HCT116 (cell line): ENCODE results near the gene NAT9. TPM values are rescaled to one million over a fixed set of nuclear protein-coding genes. Genes with fewer than 3 reads are reported as not detected.

ENCODE experiments used
- ATAC-seq: fragments of 200-7000 bp; cut with Tn5 transposase; 2 replicates; pipeline ENCODE4 v1.9.1; 2020; ENCODE audit warnings: mild to moderate bottlenecking, moderate library complexity
- BruUV-seq: library from RNA; stranded (reverse); fragments of 400-500 nt; replicated peaks from 2 replicates; lab custom pipeline; 2021; lab: Mats Ljungman, UMichigan
- CTCF ChIA-PET: fragments of 300-600 bp; sonication (Branson Sonifier 250); formaldehyde crosslinking; loops from one replicate; lab custom pipeline; 2021; ENCODE audit warnings: antibody characterized with exemption; lab: Charles Lee
- POLR2A ChIA-PET: fragments of 300-600, 350-600 bp; sonication (Branson Sonifier 250); formaldehyde crosslinking; loops from one replicate; lab custom pipeline; 2021; ENCODE audit warnings: antibody characterized with exemption; lab: Charles Lee
- RAD21 ChIA-PET, 2 experiments: fragments of 300-600 bp; sonication (Branson Sonifier 250); formaldehyde crosslinking; loops; one replicate each; lab custom pipeline; 2023; ENCODE audit warnings: low total read pairs in 2 of 2; ENCODE audit not compliant: uncharacterized antibody in 2 of 2, unreplicated experiment in 2 of 2, low non-redundant PET in 1 of 2; lab: Charles Lee
- DNase-seq: peaks from one replicate; pipeline ENCODE4 v3.0.0-alpha.2; 2010; ENCODE audit warnings: low read depth, low spot score
- H2AFZ ChIP-seq: fragments of 200-600 bp; shearing (Covaris generic), sonication (generic); 2 replicates; pipeline ENCODE4 v1.6.1; 2017; ENCODE audit warnings: low read depth, mixed run types, mixed read lengths, antibody characterized with exemption, low read length; ENCODE audit not compliant: poor library complexity, severe bottlenecking
- H3K27ac ChIP-seq: 2 replicates; pipeline ENCODE4 v1.5.1; 2012; ENCODE audit warnings: low read depth, low read length
- H3K27me3 ChIP-seq: fragments of 200-600 bp; sonication (generic); 2 replicates; pipeline ENCODE4 v1.6.1; 2016; ENCODE audit warnings: mixed run types, low read length, mixed read lengths; ENCODE audit not compliant: insufficient read depth
- H3K36me3 ChIP-seq, 2 experiments: fragments of 200-500 bp in 1 of 2; fragments of 200-600 bp in 1 of 2; sonication (Bioruptor generic) in 1 of 2; sonication (generic) in 1 of 2; 2 replicates each; pipeline versions ENCODE4 v1.5.1 to v1.6.1; 2014 to 2016; ENCODE audit warnings: low read length in 2 of 2, inconsistent platforms in 1 of 2, mixed read lengths in 1 of 2, mixed run types in 1 of 2; ENCODE audit not compliant: insufficient read depth in 2 of 2, control insufficient read depth in 1 of 2
- H3K4me1 ChIP-seq, 2 experiments: fragments of 200-600 bp in 1 of 2; sonication (generic) in 1 of 2; 2 replicates each; pipeline versions ENCODE4 v1.5.1 to v1.6.1; 2012 to 2017; ENCODE audit warnings: low read length in 2 of 2, inconsistent platforms in 1 of 2, mild to moderate bottlenecking in 1 of 2, mixed read lengths in 1 of 2, mixed run types in 1 of 2, moderate library complexity in 1 of 2; ENCODE audit not compliant: insufficient read depth in 2 of 2, control insufficient read depth in 1 of 2
- H3K4me2 ChIP-seq: fragments of 200-600 bp; sonication (generic); 2 replicates; pipeline ENCODE4 v1.6.1; 2017; ENCODE audit warnings: mixed run types, low read length, mixed read lengths
- H3K4me3 ChIP-seq, 2 experiments: fragments of 200-600 bp in 1 of 2; sonication (generic) in 1 of 2; replicated peaks in 1 of 2; 2 replicates each; pipeline ENCODE4 v1.5.1; 2011 to 2016; ENCODE audit warnings: low read length in 2 of 2, control low read depth in 1 of 2, low read depth in 1 of 2, mild to moderate bottlenecking in 1 of 2, mixed read lengths in 1 of 2, mixed run types in 1 of 2
- H3K79me2 ChIP-seq: fragments of 200-600 bp; sonication (generic); 2 replicates; pipeline ENCODE4 v1.6.1; 2017; ENCODE audit warnings: mild to moderate bottlenecking, mixed run types, low read length, moderate library complexity, mixed read lengths; ENCODE audit not compliant: insufficient read depth
- H3K9ac ChIP-seq: fragments of 200-600 bp; sonication (generic); 2 replicates; pipeline ENCODE4 v1.6.1; 2016; ENCODE audit warnings: low read length, mixed read lengths
- H3K9me2 ChIP-seq: fragments of 200-600 bp; sonication (generic), shearing (Covaris generic); 2 replicates; pipeline ENCODE4 v1.6.1; 2017; ENCODE audit warnings: mixed run types, mild to moderate bottlenecking, moderate library complexity; ENCODE audit not compliant: insufficient read depth
- H3K9me3 ChIP-seq, 2 experiments: fragments of 200-500 bp in 1 of 2; fragments of 200-600 bp in 1 of 2; sonication (Bioruptor generic) in 1 of 2; sonication (generic) in 1 of 2; 2 replicates each; pipeline ENCODE4 v1.6.1; 2014 to 2017; ENCODE audit warnings: low read length in 2 of 2, mixed read lengths in 2 of 2, inconsistent platforms in 1 of 2, low read depth in 1 of 2, mild to moderate bottlenecking in 1 of 2, mixed run types in 1 of 2, moderate library complexity in 1 of 2; ENCODE audit not compliant: control insufficient read depth in 1 of 2, insufficient read depth in 1 of 2
- H4K20me1 ChIP-seq: fragments of 200-600 bp; sonication (generic), shearing (Covaris generic); 2 replicates; pipeline ENCODE4 v1.6.1; 2017; ENCODE audit warnings: mixed run types, mild to moderate bottlenecking, moderate library complexity; ENCODE audit not compliant: insufficient read depth
- ATF3 ChIP-seq: IDR thresholded peaks from 2 replicates; pipeline ENCODE4 v1.6.1; 2012
- CTCF ChIP-seq, 3 experiments: fragments of 200-600 bp in 1 of 3; sonication (generic) in 1 of 3; IDR thresholded peaks in 2 of 3; conservative IDR thresholded peaks in 1 of 3; 2 replicates each; pipeline ENCODE4 v1.5.1; 2012 to 2017; ENCODE audit warnings: low read depth in 2 of 3, low read length in 2 of 3, antibody characterized with exemption in 1 of 3, borderline replicate concordance in 1 of 3, control low read depth in 1 of 3, mild to moderate bottlenecking in 1 of 3, mixed read lengths in 1 of 3, mixed run types in 1 of 3, moderate library complexity in 1 of 3; ENCODE audit not compliant: insufficient read depth in 1 of 3
- EGR1 ChIP-seq: IDR thresholded peaks from 2 replicates; pipeline ENCODE4 v1.6.1; 2012; ENCODE audit warnings: low read depth
- EZH2phosphoT487 ChIP-seq: fragments of 200-600 bp; IDR thresholded peaks from 2 replicates; pipeline ENCODE4 v1.6.1; 2018; ENCODE audit warnings: antibody characterized with exemption, borderline replicate concordance
- POLR2A ChIP-seq: IDR thresholded peaks from 2 replicates; pipeline ENCODE4 v1.7.0; 2011; ENCODE audit warnings: borderline replicate concordance; ENCODE audit not compliant: insufficient read depth, insufficient read length; ENCODE audit errors: extremely low read depth
- POLR2AphosphoS5 ChIP-seq: IDR thresholded peaks from 2 replicates; pipeline ENCODE4 v1.6.1; 2011; ENCODE audit warnings: mild to moderate bottlenecking, low read depth, low read length, moderate library complexity
- RAD21 ChIP-seq: IDR thresholded peaks from 2 replicates; pipeline ENCODE4 v1.6.1; 2012; ENCODE audit warnings: low read depth, mild to moderate bottlenecking
- SP1 ChIP-seq: IDR thresholded peaks from 2 replicates; pipeline ENCODE4 v1.6.1; 2012; ENCODE audit warnings: low read depth
- ZFX ChIP-seq: fragments of 450-650 bp; IDR thresholded peaks from 2 replicates; pipeline ENCODE4 v1.6.1; 2017
- intact Hi-C: fragments of 100-400 bp; cut with micrococcal nuclease; formaldehyde crosslinking; loops from 2 replicates; pipeline ENCODE4 v1.10.0; 2022
- total RNA-seq: library from RNA; stranded (reverse); gene quantifications from one replicate; pipeline ENCODE4 v1.2.1, GENCODE V29; 2021; ENCODE audit not compliant: unreplicated experiment

Gene NAT9
- total RNA-seq, 1 experiment from 2014 or later = 88.7 TPM

- no peaks in the 10 kb centered on the region for H3K9me2 ChIP-seq
- ChIA-PET CTCF (interaction anchor here (0.6 to 5.0 kb wide), 29 partner anchors 9 to 357 kb away, joined by 3 to 253 read pairs (median 6); partner anchors contain the start of genes FDXR and NAT9), POLR2A (interaction anchor here (0.6 to 3.4 kb wide), 10 partner anchors 9 to 691 kb away, joined by 3 to 25 read pairs (median 4); partner anchors contain the start of genes FDXR, NAT9 and NHERF1), RAD21 (interaction anchor here (0.7 to 3.7 kb wide), 5 partner anchors 79 to 368 kb away, joined by 3 to 52 read pairs (median 3); no protein-coding TSS in a partner anchor)
- H3K4me2 ChIP-seq = peak within 1 kb of the TSS; percentile 100
- H3K9ac ChIP-seq = peak within 1 kb of the TSS; percentile 59
- peak; percentile 47 for DNase-seq
- peak within 1 kb of the TSS; percentile 68 for H3K27ac ChIP-seq
- intact Hi-C loops = loop anchor here (1.0 kb wide), 2 partner anchors 79 to 170 kb away; no protein-coding TSS in a partner anchor
- H3K36me3 ChIP-seq = no peaks in the 10 kb centered on the region
- H3K27me3 ChIP-seq = no peaks in the 10 kb centered on the region
- no peaks in the 10 kb centered on the region for H3K79me2 ChIP-seq
- H2AFZ ChIP-seq = peak within 1 kb of the TSS; percentile 89
- H3K4me3 ChIP-seq = peak within 1 kb of the TSS; percentile 69 to 76
- peaks cover 20 to 27% of the 10 kb centered on the region in 2 experiments for H3K4me1 ChIP-seq
- H4K20me1 ChIP-seq = no peaks in the 10 kb centered on the region
- BruUV-seq = no TSS peak
- ATAC-seq = peak; percentile 79
- TF ChIP-seq SP1 = no peak
- TF ChIP-seq RAD21 = peak; percentile 82
- TF ChIP-seq EGR1 = no peak
- TF ChIP-seq EZH2phosphoT487 = no peak
- TF ChIP-seq POLR2A = peak; percentile 25
- no peak for TF ChIP-seq ATF3
- TF ChIP-seq CTCF (IDR thresholded peaks at IDR 0.05 in 2 of 3, conservative IDR thresholded peaks at IDR 0.05 in 1 of 3; ENCODE audit: borderline replicate concordance in 1 of 3, insufficient read depth in 1 of 3, low read depth in 2 of 3, low read length in 2 of 3) = peak; percentile 62 to 84 (median 72)
- peak; percentile 46; the same call in 1 of the 2 replicates for TF ChIP-seq POLR2AphosphoS5
- peak; percentile 34; the same call in 1 of the 2 replicates for TF ChIP-seq ZFX
- no peaks in the 10 kb centered on the region for H3K9me3 ChIP-seq
Observed at GRCh38 chr17:74736513-74737298, 39.4 kb downstream of the NAT9 start, which contains the start of gene RAB37. Gene RAB37, plus strand, starts transcription at chr17:74737256. Its CDS starts 17 bp downstream, at chr17:74737273.
